Activated naive CD8-positive, alpha-beta T cell treated with anti-CD3 and anti-CD28 coated beads, Interleukin-2, amount 50 U/mL, for 24 hours (primary cell): ENCODE measurements around the gene MERTK.
"Not testable (repeated sequence)": the region's sequence is repeated elsewhere in the genome, so short reads cannot be mapped to it uniquely, and the experiment has no call there.

Source experiments
- ATAC-seq: fragments of 150-1000 bp; cut with Tn5 transposase; one replicate; pipeline ENCODE4 v1.10.0; 2021
- DNase-seq: peaks from one replicate; pipeline ENCODE4 v3.0.0; 2021
- H3K27ac Mint-ChIP-seq: one replicate; pipeline ENCODE4 v1.8.0; 2021; ENCODE audit warnings: mild to moderate bottlenecking, mixed read lengths
- H3K27me3 Mint-ChIP-seq: one replicate; pipeline ENCODE4 v1.8.0; 2021; ENCODE audit warnings: mixed read lengths
- H3K36me3 Mint-ChIP-seq: one replicate; pipeline ENCODE4 v1.8.0; 2021; ENCODE audit warnings: low read depth, mixed read lengths
- H3K4me1 Mint-ChIP-seq: one replicate; pipeline ENCODE4 v1.8.0; 2021; ENCODE audit warnings: mixed read lengths
- H3K4me3 Mint-ChIP-seq: one replicate; pipeline ENCODE4 v1.8.0; 2021; ENCODE audit warnings: mild to moderate bottlenecking, moderate library complexity, mixed read lengths
- H3K9me3 Mint-ChIP-seq: one replicate; pipeline ENCODE4 v1.8.0; 2021; ENCODE audit warnings: mixed read lengths

MERTK gene

GRCh38 chr2:112032224-112032586, 133.8 kb downstream of the MERTK start:
- H3K36me3 Mint-ChIP-seq: no peaks in the 10 kb centered on the region
- H3K4me3 Mint-ChIP-seq: no peak overlapping the region
- ATAC-seq (no peak), DNase-seq (no peak)
- peaks cover 10% of the 10 kb centered on the region for H3K27me3 Mint-ChIP-seq
- no peak overlapping the region for H3K27ac Mint-ChIP-seq
- no peaks in the 10 kb centered on the region for H3K9me3 Mint-ChIP-seq
- peaks cover 2% of the 10 kb centered on the region for H3K4me1 Mint-ChIP-seq

GRCh38 chr2:112032689-112033465, 134.5 kb downstream of the MERTK start:
- peaks cover 2% of the 10 kb centered on the region for H3K4me1 Mint-ChIP-seq
- H3K27ac Mint-ChIP-seq: no peak overlapping the region
- H3K27me3 Mint-ChIP-seq: peaks cover 10% of the 10 kb centered on the region
- ATAC-seq (no peak), DNase-seq (no peak)
- H3K9me3 Mint-ChIP-seq: peaks cover 3% of the 10 kb centered on the region
- no peak overlapping the region for H3K4me3 Mint-ChIP-seq
- H3K36me3 Mint-ChIP-seq: no peaks in the 10 kb centered on the region

- H3K4me3 Mint-ChIP-seq: no peak overlapping the region
- ATAC-seq: no peak
- H3K4me1 Mint-ChIP-seq: peaks cover 2% of the 10 kb centered on the region
- no peaks in the 10 kb centered on the region for H3K36me3 Mint-ChIP-seq
- H3K9me3 Mint-ChIP-seq: peaks cover 3% of the 10 kb centered on the region
- peaks cover 10% of the 10 kb centered on the region for H3K27me3 Mint-ChIP-seq
- H3K27ac Mint-ChIP-seq: no peak overlapping the region
- DNase-seq: no peak
These were observed 135.2 kb downstream of the MERTK start for GRCh38 chr2:112033600-112033999.

GRCh38 chr2:112034924-112035323, 136.5 kb downstream of the MERTK start:
- Mint-ChIP-seq H3K27ac (no peak overlapping the region), H3K36me3 (no peaks in the 10 kb centered on the region), H3K4me3 (no peak overlapping the region), H3K9me3 (peaks cover 3% of the 10 kb centered on the region), H3K4me1 (peaks cover 2% of the 10 kb centered on the region), H3K27me3 (peaks cover 9% of the 10 kb centered on the region)
- ATAC-seq (no peak), DNase-seq (no peak)

- ATAC-seq: no peak
- Mint-ChIP-seq H3K27me3 (peaks cover 7% of the 10 kb centered on the region), H3K27ac (no peak overlapping the region), H3K4me1 (peaks cover 2% of the 10 kb centered on the region), H3K4me3 (no peak overlapping the region), H3K9me3 (peaks cover 3% of the 10 kb centered on the region), H3K36me3 (no peaks in the 10 kb centered on the region)
- DNase-seq: no peak
These were observed 137.4 kb downstream of the MERTK start for GRCh38 chr2:112035786-112036185.

- H3K4me1 Mint-ChIP-seq, H3K27me3 Mint-ChIP-seq, H3K9me3 Mint-ChIP-seq, DNase-seq, ATAC-seq, H3K27ac Mint-ChIP-seq, H3K36me3 Mint-ChIP-seq, H3K4me3 Mint-ChIP-seq: not testable (repeated sequence)
These were observed 141.1 kb downstream of the MERTK start for GRCh38 chr2:112039556-112039955.

GRCh38 chr2:112040066-112040465, 141.7 kb downstream of the MERTK start:
- not testable (repeated sequence) for H3K27ac Mint-ChIP-seq, H3K4me1 Mint-ChIP-seq, H3K36me3 Mint-ChIP-seq, H3K4me3 Mint-ChIP-seq, ATAC-seq, H3K27me3 Mint-ChIP-seq, DNase-seq, H3K9me3 Mint-ChIP-seq

- H3K4me1 Mint-ChIP-seq, H3K27ac Mint-ChIP-seq, ATAC-seq, H3K36me3 Mint-ChIP-seq, H3K27me3 Mint-ChIP-seq, H3K9me3 Mint-ChIP-seq, H3K4me3 Mint-ChIP-seq, DNase-seq: not testable (repeated sequence)
These were observed 143.1 kb downstream of the MERTK start for GRCh38 chr2:112041460-112041859.

GRCh38 chr2:112045446-112046014, 147.1 kb downstream of the MERTK start:
- H3K36me3 Mint-ChIP-seq: no peaks in the 10 kb centered on the region
- H3K4me3 Mint-ChIP-seq: no peak overlapping the region
- no peak overlapping the region for H3K27ac Mint-ChIP-seq
- ATAC-seq (no peak), DNase-seq (no peak)
- H3K4me1 Mint-ChIP-seq: no peaks in the 10 kb centered on the region
- H3K9me3 Mint-ChIP-seq: no peaks in the 10 kb centered on the region
- H3K27me3 Mint-ChIP-seq: no peaks in the 10 kb centered on the region

GRCh38 chr2:112046231-112046630, 147.8 kb downstream of the MERTK start:
- H3K36me3 Mint-ChIP-seq: no peaks in the 10 kb centered on the region
- H3K27me3 Mint-ChIP-seq: no peaks in the 10 kb centered on the region
- DNase-seq (no peak), ATAC-seq (no peak)
- no peaks in the 10 kb centered on the region for H3K9me3 Mint-ChIP-seq
- no peaks in the 10 kb centered on the region for H3K4me1 Mint-ChIP-seq
- H3K27ac Mint-ChIP-seq: no peak overlapping the region
- H3K4me3 Mint-ChIP-seq: no peak overlapping the region

GRCh38 chr2:112047537-112048235, 149.3 kb downstream of the MERTK start:
- no peak for DNase-seq
- no peak overlapping the region for H3K4me3 Mint-ChIP-seq
- no peaks in the 10 kb centered on the region for H3K27me3 Mint-ChIP-seq
- H3K36me3 Mint-ChIP-seq: no peaks in the 10 kb centered on the region
- H3K4me1 Mint-ChIP-seq: no peaks in the 10 kb centered on the region
- no peaks in the 10 kb centered on the region for H3K9me3 Mint-ChIP-seq
- no peak for ATAC-seq
- no peak overlapping the region for H3K27ac Mint-ChIP-seq

GRCh38 chr2:112048236-112048592, 149.8 kb downstream of the MERTK start:
- DNase-seq (no peak), ATAC-seq (no peak)
- no peaks in the 10 kb centered on the region for H3K9me3 Mint-ChIP-seq
- no peaks in the 10 kb centered on the region for H3K27me3 Mint-ChIP-seq
- no peaks in the 10 kb centered on the region for H3K36me3 Mint-ChIP-seq
- peaks cover under 1% of the 10 kb centered on the region for H3K4me1 Mint-ChIP-seq
- H3K4me3 Mint-ChIP-seq: no peak overlapping the region
- no peak overlapping the region for H3K27ac Mint-ChIP-seq

- ATAC-seq: no peak
- Mint-ChIP-seq H3K4me1 (peaks cover 7% of the 10 kb centered on the region), H3K4me3 (no peak overlapping the region), H3K27me3 (no peaks in the 10 kb centered on the region), H3K27ac (no peak overlapping the region), H3K36me3 (no peaks in the 10 kb centered on the region), H3K9me3 (no peaks in the 10 kb centered on the region)
- no peak for DNase-seq
These were observed 150.5 kb downstream of the MERTK start for GRCh38 chr2:112048887-112049286.

- no peak for ATAC-seq
- H3K27me3 Mint-ChIP-seq: no peaks in the 10 kb centered on the region
- H3K9me3 Mint-ChIP-seq: no peaks in the 10 kb centered on the region
- H3K27ac Mint-ChIP-seq: no peak overlapping the region
- DNase-seq: no peak
- no peak overlapping the region for H3K4me3 Mint-ChIP-seq
- peaks cover 9% of the 10 kb centered on the region for H3K4me1 Mint-ChIP-seq
- no peaks in the 10 kb centered on the region for H3K36me3 Mint-ChIP-seq
These were observed 151.9 kb downstream of the MERTK start for GRCh38 chr2:112050316-112050715.
